ENCODE results near the gene TDP2.

TDP2 gene

GRCh38 chr6:24666641-24667377 is at the start of gene TDP2, which contains the start of gene ACOT13:
TDP2 (minus strand) TSS chr6:24666899; CDS start chr6:24666862, 37 bp downstream.
ACOT13 (plus strand) TSS chr6:24667077; CDS start chr6:24667264, 187 bp downstream.
- peak; percentile 89 to 95 (median 89) for DNase-seq (ENCODE audit: low read depth in 3 of 3)

- no peak for DNase-seq (ENCODE audit: low read depth in 3 of 3)
Measured at GRCh38 chr6:24710519-24711303, 44.0 kb upstream of the TDP2 start.

GRCh38 chr6:24709014-24709711 is 42.5 kb upstream of the TDP2 start:
- DNase-seq (ENCODE audit: low read depth in 3 of 3) = no peak

GRCh38 chr6:24708612-24709011 is 41.9 kb upstream of the TDP2 start:
- no peak for DNase-seq (ENCODE audit: low read depth in 3 of 3)

- DNase-seq (ENCODE audit: low read depth in 3 of 3) = no peak
Measured at GRCh38 chr6:24704468-24704867, 37.8 kb upstream of the TDP2 start.

- no peak for DNase-seq (ENCODE audit: low read depth in 3 of 3)
Measured at GRCh38 chr6:24702720-24703282, 36.1 kb upstream of the TDP2 start.

GRCh38 chr6:24699521-24700359 is 33.0 kb upstream of the TDP2 start:
- DNase-seq (ENCODE audit: low read depth in 3 of 3) = no peak

GRCh38 chr6:24696097-24696496 is 29.4 kb upstream of the TDP2 start:
- DNase-seq (ENCODE audit: low read depth in 3 of 3) = no peak

- peak in 2 of 3 donors; percentile 3 to 16 for DNase-seq (ENCODE audit: low read depth in 3 of 3)
Measured at GRCh38 chr6:24695635-24696034, 28.9 kb upstream of the TDP2 start.

GRCh38 chr6:24694198-24694597 is 27.5 kb upstream of the TDP2 start:
- no peak for DNase-seq (ENCODE audit: low read depth in 3 of 3)

- no peak for DNase-seq (ENCODE audit: low read depth in 3 of 3)
Measured at GRCh38 chr6:24692848-24693592, 26.3 kb upstream of the TDP2 start.

- no peak for DNase-seq (ENCODE audit: low read depth in 3 of 3)
Measured at GRCh38 chr6:24692415-24692814, 25.7 kb upstream of the TDP2 start.

GRCh38 chr6:24692003-24692402 is 25.3 kb upstream of the TDP2 start:
- no peak for DNase-seq (ENCODE audit: low read depth in 3 of 3)

GRCh38 chr6:24691550-24691949 is 24.9 kb upstream of the TDP2 start:
- no peak for DNase-seq (ENCODE audit: low read depth in 3 of 3)

- no peak for DNase-seq (ENCODE audit: low read depth in 3 of 3)
Measured at GRCh38 chr6:24690593-24690992, 23.9 kb upstream of the TDP2 start.

GRCh38 chr6:24689964-24690363 is 23.3 kb upstream of the TDP2 start:
- no peak for DNase-seq (ENCODE audit: low read depth in 3 of 3)

- DNase-seq (ENCODE audit: low read depth in 3 of 3) = no peak
Measured at GRCh38 chr6:24686946-24687345, 20.2 kb upstream of the TDP2 start.

GRCh38 chr6:24686408-24686807 is 19.7 kb upstream of the TDP2 start:
- DNase-seq (ENCODE audit: low read depth in 3 of 3) = no peak

- DNase-seq (ENCODE audit: low read depth in 3 of 3) = no peak
Measured at GRCh38 chr6:24683297-24684296, 16.9 kb upstream of the TDP2 start.

All from stimulated activated CD4-positive, alpha-beta T cell treated with anti-CD3 and anti-CD28 coated beads, TNF-alpha, amount 100 ng/mL, for 48 hours (primary cell).